AG04450 (cell line): ENCODE data around the gene CEACAM19. TPM values are rescaled to one million over a fixed set of nuclear protein-coding genes. Genes with fewer than 3 reads are reported as not detected.
"Not testable (repeated sequence)": the region's sequence is repeated elsewhere in the genome, so short reads cannot be mapped to it uniquely, and the experiment has no call there.

Source experiments
- CTCF ChIA-PET: fragments of 300-600, 350-600 bp; formaldehyde crosslinking; extraction: SDS; loops from one replicate; lab custom pipeline; 2022; ENCODE audit warnings: antibody characterized with exemption, inconsistent platforms; lab: Charles Lee
- POLR2A ChIA-PET: fragments of 350-600 bp; formaldehyde crosslinking; extraction: SDS; loops from one replicate; lab custom pipeline; 2021; ENCODE audit warnings: antibody characterized with exemption, inconsistent platforms; lab: Yijun Ruan, JAX
- DNase-seq: peaks from one replicate; pipeline ENCODE4 v3.0.0-alpha.2; 2011; ENCODE audit warnings: low read depth, low spot score
- H3K27ac ChIP-seq: one replicate; pipeline ENCODE4 v1.5.1; 2012; ENCODE audit warnings: low read depth, low read length, control low read depth
- H3K27me3 ChIP-seq: one replicate; pipeline ENCODE4 v1.6.0; 2012; ENCODE audit warnings: low read length; ENCODE audit not compliant: control insufficient read depth, insufficient read depth
- H3K4me3 ChIP-seq: 2 replicates; pipeline ENCODE4 v1.5.1; 2011; ENCODE audit warnings: mild to moderate bottlenecking, low read depth, low read length, control low read depth
- H3K9me3 ChIP-seq: 2 replicates; pipeline ENCODE4 v1.5.1; 2012; ENCODE audit warnings: low read length; ENCODE audit not compliant: control insufficient read depth, insufficient read depth
- CTCF ChIP-seq: IDR thresholded peaks from 2 replicates; pipeline ENCODE4 v1.5.1; 2011; ENCODE audit warnings: low read depth, low read length, control low read depth, inconsistent platforms
- polyA minus RNA-seq: library from RNA; depleted of rRNA, polyadenylated mRNA; stranded (reverse); fragments of >200 nt; gene quantifications from 2 replicates; pipeline ENCODE4 v1.2.3, GENCODE V29; 2011; rRNA and poly(A)+ RNA removed
- polyA plus RNA-seq: library from polyadenylated mRNA; depleted of rRNA; stranded (reverse); fragments of >200 nt; gene quantifications from 2 replicates; pipeline ENCODE4 v1.2.3, GENCODE V29; 2011; rRNA removed

CEACAM19 gene
- 11.3 and 13.8 TPM in 2 replicates for polyA plus RNA-seq
- 9.1 and 11.2 TPM in 2 replicates for polyA minus RNA-seq

- DNase-seq, result no peak
- H3K27ac ChIP-seq, result no peak within 1 kb of the TSS
- no peak within 1 kb of the TSS for H3K4me3 ChIP-seq
- H3K27me3 ChIP-seq, result no peaks in the 10 kb centered on the region
- ChIA-PET CTCF (no interaction called here), POLR2A (interaction anchor here (0.6 kb wide), 1 partner anchor 174 kb away, joined by 6 read pairs; no protein-coding TSS in a partner anchor)
- TF ChIP-seq CTCF, result no peak
- H3K9me3 ChIP-seq, result peaks cover 4% of the 10 kb centered on the region
Measured at GRCh38 chr19:44671400-44671799, at the start of gene CEACAM19. CEACAM19 (plus strand) TSS chr19:44671482; CDS start chr19:44671932, 450 bp downstream.

GRCh38 chr19:44623080-44623479 is 48.2 kb upstream of the CEACAM19 start:
- CTCF ChIA-PET, result no interaction called here
- H3K27ac ChIP-seq, result no peak overlapping the region
- H3K4me3 ChIP-seq, result no peak overlapping the region
- no peaks in the 10 kb centered on the region for H3K27me3 ChIP-seq
- DNase-seq, result no peak
- no peak for TF ChIP-seq CTCF
- POLR2A ChIA-PET, result no interaction called here
- H3K9me3 ChIP-seq, result peaks cover 28% of the 10 kb centered on the region

- no peak for TF ChIP-seq CTCF
- ChIA-PET CTCF (no interaction called here), POLR2A (no interaction called here)
- no peak for DNase-seq
- no peak overlapping the region for H3K27ac ChIP-seq
- peaks cover 22% of the 10 kb centered on the region for H3K9me3 ChIP-seq
- no peak overlapping the region for H3K4me3 ChIP-seq
- H3K27me3 ChIP-seq, result no peaks in the 10 kb centered on the region
Measured at GRCh38 chr19:44623626-44624025, 47.7 kb upstream of the CEACAM19 start.

- Histone ChIP-seq H3K4me3 (no peak overlapping the region), H3K9me3 (peaks cover 19% of the 10 kb centered on the region), H3K27me3 (no peaks in the 10 kb centered on the region), H3K27ac (no peak overlapping the region)
- no peak for DNase-seq
- CTCF ChIA-PET, result interaction anchor here (1.0 kb wide), 1 partner anchor 54 kb away, joined by 3 read pairs; no protein-coding TSS in a partner anchor
- POLR2A ChIA-PET, result interaction anchor here (1.8 kb wide), 1 partner anchor 22 kb away, joined by 28 read pairs; no protein-coding TSS in a partner anchor
- TF ChIP-seq CTCF, result no peak
Measured at GRCh38 chr19:44624840-44625354, 46.4 kb upstream of the CEACAM19 start.

GRCh38 chr19:44625637-44626036 is 45.6 kb upstream of the CEACAM19 start:
- DNase-seq, result not testable (repeated sequence)

More at GRCh38 chr19:44625637-44626036, 45.6 kb upstream of the CEACAM19 start:
- not testable (repeated sequence) for H3K4me3 ChIP-seq, H3K27me3 ChIP-seq
- ChIA-PET CTCF (interaction anchor here (1.0 to 1.2 kb wide), 2 partner anchors 35 to 55 kb away, joined by 3 read pairs; no protein-coding TSS in a partner anchor), POLR2A (interaction anchor here (1.1 to 1.8 kb wide), 7 partner anchors 10 to 37 kb away, joined by 4 to 28 read pairs (median 5); partner anchors contain the start of gene PVR)
- Histone ChIP-seq H3K27ac (peak overlapping the region; percentile 85), H3K9me3 (peaks cover 19% of the 10 kb centered on the region)
